Measurements from ENCODE around the gene DNM3. TPM values are rescaled to one million over a fixed set of nuclear protein-coding genes. Genes with fewer than 3 reads are reported as not detected.

The DNM3 gene
- total and polyA plus RNA-seq, 9 of the 15 experiments (the other 6 are each of a cell fraction or from before 2014, with no cell fraction given), result 0.08 to 0.36 (median 0.22) TPM; not detected in 1

- 7% methylated on average over 3 of the region's 3 CpGs for WGBS (ENCODE audit: insufficient coverage, low coverage, missing lambda C conversion rate)
- peak in 1 of 2 experiments; percentile 8; a peak in 1 of 4 replicates for TF ChIP-seq RAD21 (CRISPR knock-in tag; conservative IDR thresholded peaks at IDR 0.05 in 1 of 2, IDR thresholded peaks at IDR 0.05 in 1 of 2)
- TF ChIP-seq ZNF766 (CRISPR knock-in tag; conservative IDR thresholded peaks at IDR 0.05), result no peak
- no peak for TF ChIP-seq YY1 (IDR thresholded peaks at IDR 0.05; ENCODE audit: borderline replicate concordance in 1 of 3, control insufficient read depth in 1 of 3, extremely low read depth in 1 of 3, insufficient read depth in 3 of 3, insufficient read length in 1 of 3, insufficient replicate concordance in 2 of 3, low read depth in 1 of 3, low read length in 2 of 3)
- no peak for TF ChIP-seq ZNF764 (CRISPR knock-in tag; IDR thresholded peaks at IDR 0.05; ENCODE audit: low read depth)
- no peak for TF ChIP-seq NR0B1 (IDR thresholded peaks at IDR 0.05; ENCODE audit: partially characterized antibody)
- TF ChIP-seq MGA (IDR thresholded peaks at IDR 0.05), result no peak
- no peak for TF ChIP-seq MEF2D (tag; conservative IDR thresholded peaks at IDR 0.05; ENCODE audit: low read depth)
- no peak for TF ChIP-seq ARHGAP35 (IDR thresholded peaks at IDR 0.05; ENCODE audit: partially characterized antibody)
- TF ChIP-seq RUNX1 (IDR thresholded peaks at IDR 0.05; ENCODE audit: low read depth), result no peak
These were observed 451.5 kb downstream of the DNM3 start for GRCh38 chr1:172292840-172293239.

More at GRCh38 chr1:172292840-172293239, 451.5 kb downstream of the DNM3 start:
- Histone ChIP-seq H3K4me3 (no peak overlapping the region), H3K9ac (ENCODE audit: insufficient read depth in 1 of 2, low read depth in 2 of 2, low read length in 2 of 2) (no peak overlapping the region), H3K27me3 (ENCODE audit: control insufficient read depth in 2 of 2, insufficient read depth in 2 of 2, low read length in 2 of 2) (no peaks in the 10 kb centered on the region), H3K36me3 (ENCODE audit: control insufficient read depth, insufficient read depth, low read length) (no peaks in the 10 kb centered on the region), H3K79me2 (ENCODE audit: control insufficient read depth, insufficient read depth, low read length) (no peaks in the 10 kb centered on the region), H3K9me3 (replicated peaks; ENCODE audit: control insufficient read depth, insufficient read depth, low read depth, low read length) (no peaks in the 10 kb centered on the region), H3K4me1 (replicated peaks in 1 of 2; ENCODE audit: control insufficient read depth in 2 of 2, insufficient read depth in 2 of 2, low read length in 2 of 2) (no peaks in the 10 kb centered on the region), H4K20me1 (replicated peaks; ENCODE audit: control insufficient read depth, insufficient read depth, low read length) (no peaks in the 10 kb centered on the region), H2AFZ (ENCODE audit: low read depth, low read length) (no peak overlapping the region), H3K9me1 (ENCODE audit: control insufficient read depth, insufficient read depth, low read length) (no peaks in the 10 kb centered on the region), H3K27ac (ENCODE audit: extremely low read depth, low read depth, low read length) (no peak overlapping the region), H3K4me2 (ENCODE audit: insufficient read depth, low read length) (no peak overlapping the region)
- FAIRE-seq (no peak), DNase-seq (ENCODE audit: extremely low read depth in 1 of 4, low spot score in 3 of 4) (peak in 2 of 4 experiments; percentile 11 to 17), ATAC-seq (peak; percentile 70; the same call in 1 of the 3 replicates)
- in situ Hi-C loops (cut with MboI) (no loop called here), intact Hi-C loops (cut with micrococcal nuclease) (no loop called here)
- POLR2A ChIA-PET, result interaction anchor here (1.0 kb wide), 1 partner anchor 291 kb away, joined by 3 read pairs; no protein-coding TSS in a partner anchor
- CTCF ChIA-PET (ENCODE audit: low intra/inter-chr PET ratio), result no interaction called here
- no TSS peak for BruUV-seq (replicated peaks)
